ENCODE measurements around the gene NFIA.

- TF ChIP-seq CTCF (conservative IDR thresholded peaks at IDR 0.05; ENCODE audit: low read depth, low read length) (no peak), EZH2 (IDR thresholded peaks at IDR 0.05; ENCODE audit: borderline replicate concordance, low read depth, low read length, poor library complexity, severe bottlenecking) (no peak)
Measured at GRCh38 chr1:61095470-61095812, 13.1 kb downstream of the NFIA start.
